HG02642 (cell line): ENCODE data around the gene GPR135.
"Not testable (repeated sequence)": the region's sequence is repeated elsewhere in the genome, so short reads cannot be mapped to it uniquely, and the experiment has no call there.

Experiments
- ATAC-seq: cut with Tn5 transposase; IDR thresholded peaks from one replicate; pipeline ENCODE4 v1.9.1; 2021; ENCODE audit warnings: mild to moderate bottlenecking; ENCODE audit not compliant: unreplicated experiment, poor library complexity

Gene GPR135

GRCh38 chr14:59475709-59476108 is 10.5 kb upstream of the GPR135 start:
- no peak for ATAC-seq

- ATAC-seq: no peak
These were observed 9.0 kb upstream of the GPR135 start for GRCh38 chr14:59474172-59474571.

GRCh38 chr14:59464486-59465315 is 479 bp downstream of the GPR135 start:
- peak; percentile 66 for ATAC-seq

- no peak for ATAC-seq
These were observed 1.2 kb downstream of the GPR135 start for GRCh38 chr14:59463787-59464485.

- ATAC-seq: no peak
These were observed 3.3 kb downstream of the GPR135 start for GRCh38 chr14:59461891-59462290.

GRCh38 chr14:59460378-59460777 is 4.8 kb downstream of the GPR135 start:
- no peak for ATAC-seq

- no peak for ATAC-seq
These were observed 6.7 kb downstream of the GPR135 start for GRCh38 chr14:59458486-59458885.

GRCh38 chr14:59455411-59455810 is 9.8 kb downstream of the GPR135 start:
- no peak for ATAC-seq

- ATAC-seq: no peak
These were observed 11.0 kb downstream of the GPR135 start for GRCh38 chr14:59454139-59454538.

GRCh38 chr14:59451849-59452248 is 13.3 kb downstream of the GPR135 start:
- no peak for ATAC-seq

- no peak for ATAC-seq
These were observed 14.5 kb downstream of the GPR135 start for GRCh38 chr14:59450716-59451115.

- not testable (repeated sequence) for ATAC-seq
These were observed 16.5 kb downstream of the GPR135 start for GRCh38 chr14:59448673-59449072.

GRCh38 chr14:59439256-59439965 is 25.8 kb downstream of the GPR135 start:
- ATAC-seq: no peak

- no peak for ATAC-seq
These were observed 27.0 kb downstream of the GPR135 start for GRCh38 chr14:59438195-59438647.

- ATAC-seq: no peak
These were observed 29.2 kb downstream of the GPR135 start for GRCh38 chr14:59435987-59436386.

GRCh38 chr14:59435101-59435500 is 30.1 kb downstream of the GPR135 start:
- ATAC-seq: no peak

- no peak for ATAC-seq
These were observed 35.4 kb downstream of the GPR135 start for GRCh38 chr14:59429790-59430189.

- ATAC-seq: no peak
These were observed 36.6 kb downstream of the GPR135 start for GRCh38 chr14:59428581-59429012.

- ATAC-seq: no peak
These were observed 37.3 kb downstream of the GPR135 start for GRCh38 chr14:59427653-59428580.
